ENCODE results near the gene CCDC28B.

The CCDC28B gene

GRCh38 chr1:32221980-32222755 lies 21.8 kb downstream of the CCDC28B start, which contains the start of the genes EIF3I and TMEM234:
Gene EIF3I (plus strand): TSS chr1:32222407. CDS start chr1:32222442, 35 bp downstream.
Gene TMEM234 (minus strand): TSS chr1:32222353. CDS start chr1:32222322, 31 bp downstream.
- peak within 1 kb of the TSS; percentile 93 for H3K4me3 ChIP-seq (ENCODE audit: low read depth, low read length)
- TF ChIP-seq CTCF (IDR thresholded peaks at IDR 0.05; ENCODE audit: borderline replicate concordance, insufficient read depth, low read depth, low read length), result no peak

GRCh38 chr1:32223683-32224082 lies 23.3 kb downstream of the CCDC28B start:
- H3K4me3 ChIP-seq (ENCODE audit: low read depth, low read length), result no peak overlapping the region
- TF ChIP-seq CTCF (IDR thresholded peaks at IDR 0.05; ENCODE audit: borderline replicate concordance, insufficient read depth, low read depth, low read length), result no peak

GRCh38 chr1:32224285-32224684 lies 23.9 kb downstream of the CCDC28B start:
- TF ChIP-seq CTCF (IDR thresholded peaks at IDR 0.05; ENCODE audit: borderline replicate concordance, insufficient read depth, low read depth, low read length), result no peak
- H3K4me3 ChIP-seq (ENCODE audit: low read depth, low read length), result no peak overlapping the region

GRCh38 chr1:32228771-32229170 lies 28.4 kb downstream of the CCDC28B start:
- no peak overlapping the region for H3K4me3 ChIP-seq (ENCODE audit: low read depth, low read length)
- TF ChIP-seq CTCF (IDR thresholded peaks at IDR 0.05; ENCODE audit: borderline replicate concordance, insufficient read depth, low read depth, low read length), result no peak

GRCh38 chr1:32231843-32232432 lies 31.5 kb downstream of the CCDC28B start:
- no peak for TF ChIP-seq CTCF (IDR thresholded peaks at IDR 0.05; ENCODE audit: borderline replicate concordance, insufficient read depth, low read depth, low read length)
- H3K4me3 ChIP-seq (ENCODE audit: low read depth, low read length), result no peak overlapping the region

GRCh38 chr1:32232558-32233304 lies 32.3 kb downstream of the CCDC28B start:
- no peak for TF ChIP-seq CTCF (IDR thresholded peaks at IDR 0.05; ENCODE audit: borderline replicate concordance, insufficient read depth, low read depth, low read length)
- H3K4me3 ChIP-seq (ENCODE audit: low read depth, low read length), result no peak overlapping the region
